GM21528 (cell line): Measurements from ENCODE around the gene SH3BGRL3.

ENCODE experiments used
- ATAC-seq: cut with Tn5 transposase; IDR thresholded peaks from one replicate; pipeline ENCODE4 v1.9.1; 2021; ENCODE audit warnings: mild to moderate bottlenecking, moderate library complexity; ENCODE audit not compliant: unreplicated experiment, low FRiP score

Gene SH3BGRL3

GRCh38 chr1:26277261-26277661 lies 2.6 kb upstream of the SH3BGRL3 start:
- no peak for ATAC-seq

GRCh38 chr1:26277719-26278118 lies 2.2 kb upstream of the SH3BGRL3 start:
- ATAC-seq = no peak

- ATAC-seq = no peak
Measured at GRCh38 chr1:26278303-26278702, 1.6 kb upstream of the SH3BGRL3 start.

- no peak for ATAC-seq
Measured at GRCh38 chr1:26278724-26279455, 996 bp upstream of the SH3BGRL3 start.

- ATAC-seq = no peak
Measured at GRCh38 chr1:26280333-26281042, 602 bp downstream of the SH3BGRL3 start.

- ATAC-seq = no peak
Measured at GRCh38 chr1:26281091-26281958, 1.4 kb downstream of the SH3BGRL3 start.

- ATAC-seq = no peak
Measured at GRCh38 chr1:26281971-26282370, 2.1 kb downstream of the SH3BGRL3 start.

- no peak for ATAC-seq
Measured at GRCh38 chr1:26282401-26282918, 2.6 kb downstream of the SH3BGRL3 start.

GRCh38 chr1:26283279-26283853 lies 3.5 kb downstream of the SH3BGRL3 start:
- ATAC-seq = no peak

- ATAC-seq = no peak
Measured at GRCh38 chr1:26283871-26284596, 4.1 kb downstream of the SH3BGRL3 start.

GRCh38 chr1:26284597-26285347 lies 4.9 kb downstream of the SH3BGRL3 start:
- ATAC-seq = no peak

- ATAC-seq = no peak
Measured at GRCh38 chr1:26285366-26286063, 5.6 kb downstream of the SH3BGRL3 start.

- no peak for ATAC-seq
Measured at GRCh38 chr1:26286064-26286416, 6.2 kb downstream of the SH3BGRL3 start.

GRCh38 chr1:26287033-26287711 lies 7.3 kb downstream of the SH3BGRL3 start:
- ATAC-seq = peak; percentile 39

- ATAC-seq = no peak
Measured at GRCh38 chr1:26287811-26288210, 7.9 kb downstream of the SH3BGRL3 start.

GRCh38 chr1:26288311-26288941 lies 8.5 kb downstream of the SH3BGRL3 start:
- no peak for ATAC-seq

GRCh38 chr1:26289158-26290059 lies 9.5 kb downstream of the SH3BGRL3 start:
- ATAC-seq = no peak
